OCI-LY7 (cell line): ENCODE results near the gene SPSB1. TPM values are rescaled to one million over a fixed set of nuclear protein-coding genes. Genes with fewer than 3 reads are reported as not detected.

ENCODE experiments used
- BruUV-seq: library from RNA; stranded (reverse); fragments of 400-500 nt; replicated peaks from 2 replicates; lab custom pipeline; 2021; lab: Mats Ljungman, UMichigan
- CTCF ChIA-PET: fragments of 300-600 bp; sonication (Branson Sonifier 250); formaldehyde crosslinking; loops from one replicate; lab custom pipeline; 2022; ENCODE audit warnings: antibody characterized with exemption; ENCODE audit not compliant: unreplicated experiment; lab: Charles Lee
- POLR2A ChIA-PET: fragments of 300-600 bp; sonication (Branson Sonifier 250); formaldehyde crosslinking; loops from one replicate; lab custom pipeline; 2022; ENCODE audit warnings: antibody characterized with exemption; lab: Charles Lee
- DNase-seq: peaks from one replicate; pipeline ENCODE4 v3.0.0-alpha.2; 2015; ENCODE audit warnings: low spot score
- H2AFZ ChIP-seq: fragments of 200-600 bp; sonication (generic), shearing (Covaris generic); 2 replicates; pipeline ENCODE4 v1.6.1; 2014; ENCODE audit warnings: mild to moderate bottlenecking, antibody characterized with exemption, low read length, moderate library complexity
- H3K27ac ChIP-seq: fragments of 200-600 bp; sonication (generic); 2 replicates; pipeline ENCODE4 v1.5.1; 2014; ENCODE audit warnings: mixed run types, low read depth, mild to moderate bottlenecking, moderate library complexity, low read length, inconsistent platforms; ENCODE audit not compliant: poor library complexity, severe bottlenecking
- H3K36me3 ChIP-seq: fragments of 200-600 bp; sonication (generic); 2 replicates; pipeline ENCODE4 v1.6.1; 2014; ENCODE audit warnings: mild to moderate bottlenecking, antibody characterized with exemption, low read length, moderate library complexity, mixed read lengths; ENCODE audit not compliant: insufficient read depth
- H3K4me1 ChIP-seq: fragments of 200-600 bp; sonication (generic); 2 replicates; pipeline ENCODE4 v1.5.1; 2014; ENCODE audit warnings: mild to moderate bottlenecking, low read length; ENCODE audit not compliant: insufficient read depth, poor library complexity, severe bottlenecking
- H3K4me2 ChIP-seq: fragments of 200-600 bp; sonication (generic); 2 replicates; pipeline ENCODE4 v1.6.1; 2014; ENCODE audit warnings: mild to moderate bottlenecking, low read length
- H3K4me3 ChIP-seq: fragments of 200-600 bp; sonication (generic); 2 replicates; pipeline ENCODE4 v1.5.1; 2014; ENCODE audit warnings: mild to moderate bottlenecking, low read depth, low read length; ENCODE audit not compliant: poor library complexity, severe bottlenecking
- H3K79me2 ChIP-seq: fragments of 200-600 bp; sonication (generic); 2 replicates; pipeline ENCODE4 v1.6.1; 2016; ENCODE audit warnings: low read depth, mild to moderate bottlenecking, low read length, moderate library complexity, mixed read lengths; ENCODE audit not compliant: insufficient read depth
- H3K9me2 ChIP-seq: fragments of 200-600 bp; sonication (generic); 2 replicates; pipeline ENCODE4 v1.6.1; 2016; ENCODE audit warnings: mild to moderate bottlenecking, low read length, mixed read lengths; ENCODE audit not compliant: insufficient read depth
- H3K9me3 ChIP-seq: fragments of 200-600 bp; sonication (generic); 2 replicates; pipeline ENCODE4 v1.6.1; 2014; ENCODE audit warnings: mild to moderate bottlenecking, mixed run types, low read length, mixed read lengths
- H4K20me1 ChIP-seq: fragments of 200-600 bp; sonication (generic); 2 replicates; pipeline ENCODE4 v1.6.1; 2014; ENCODE audit warnings: mild to moderate bottlenecking, antibody characterized with exemption, low read length, moderate library complexity, mixed read lengths; ENCODE audit not compliant: insufficient read depth
- EZH2phosphoT487 ChIP-seq: fragments of 200-600 bp; sonication (generic); IDR thresholded peaks from 2 replicates; pipeline ENCODE4 v1.6.1; 2018; ENCODE audit warnings: low read depth, borderline replicate concordance, mild to moderate bottlenecking, mixed run types, antibody characterized with exemption, low read length, moderate library complexity, mixed read lengths
- intact Hi-C: fragments of 100-400 bp; cut with micrococcal nuclease; formaldehyde crosslinking; loops from one replicate; pipeline ENCODE4 v1.10.0; 2022; ENCODE audit not compliant: unreplicated experiment
- total RNA-seq, 2 experiments: library from RNA; depleted of rRNA in 1 of 2; stranded (reverse); fragments of >200 nt in 1 of 2; shearing (Covaris generic) in 1 of 2; gene quantifications; 2 replicates each; pipeline ENCODE4 v1.2.3, GENCODE V29; 2014 to 2022
- TF ChIP-seq, protein P1 (sequence below): fragments of 200-600 bp; sonication (generic); conservative IDR thresholded peaks from 2 replicates; pipeline ENCODE4 v1.5.1; 2014; ENCODE audit warnings: mild to moderate bottlenecking, antibody characterized with exemption, low read length, moderate library complexity, mixed read lengths

Gene SPSB1
- total RNA-seq, 2 experiments from 2014 or later, result 1.2 to 14.0 TPM

DNA sequence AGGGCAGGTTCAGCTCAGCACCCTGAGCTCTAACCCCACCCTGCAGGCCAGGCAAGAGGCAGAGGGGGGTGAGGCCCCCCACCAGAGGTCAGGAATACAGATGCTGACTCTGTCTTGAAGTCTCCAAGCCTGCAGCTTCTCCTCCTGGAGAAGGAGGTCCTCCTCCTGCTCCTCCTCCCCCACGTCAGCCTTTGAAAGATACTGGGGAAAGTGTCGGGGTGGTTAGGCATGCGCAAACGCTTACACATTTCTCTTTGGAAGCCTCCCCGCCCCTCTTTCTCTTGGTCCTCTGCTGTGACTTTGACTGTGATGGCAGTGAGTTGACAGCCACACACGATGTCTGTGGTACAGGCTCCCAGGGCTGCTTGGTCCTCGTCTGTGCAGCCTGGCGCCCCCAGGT, 65.3 kb downstream of the SPSB1 start:
- Histone ChIP-seq H3K27ac (no peak overlapping the region), H3K9me3 (no peaks in the 10 kb centered on the region), H4K20me1 (no peaks in the 10 kb centered on the region), H3K4me3 (no peak overlapping the region), H3K4me2 (no peak overlapping the region), H3K36me3 (peaks cover 13% of the 10 kb centered on the region), H3K4me1 (peaks cover 16% of the 10 kb centered on the region), H2AFZ (no peak overlapping the region), H3K9me2 (no peaks in the 10 kb centered on the region), H3K79me2 (no peaks in the 10 kb centered on the region; the same call in 1 of the 2 replicates)
- intact Hi-C loops, result no loop called here
- BruUV-seq, result no TSS peak
- no peak for TF ChIP-seq EZH2phosphoT487
- TF ChIP-seq, protein P1, sequence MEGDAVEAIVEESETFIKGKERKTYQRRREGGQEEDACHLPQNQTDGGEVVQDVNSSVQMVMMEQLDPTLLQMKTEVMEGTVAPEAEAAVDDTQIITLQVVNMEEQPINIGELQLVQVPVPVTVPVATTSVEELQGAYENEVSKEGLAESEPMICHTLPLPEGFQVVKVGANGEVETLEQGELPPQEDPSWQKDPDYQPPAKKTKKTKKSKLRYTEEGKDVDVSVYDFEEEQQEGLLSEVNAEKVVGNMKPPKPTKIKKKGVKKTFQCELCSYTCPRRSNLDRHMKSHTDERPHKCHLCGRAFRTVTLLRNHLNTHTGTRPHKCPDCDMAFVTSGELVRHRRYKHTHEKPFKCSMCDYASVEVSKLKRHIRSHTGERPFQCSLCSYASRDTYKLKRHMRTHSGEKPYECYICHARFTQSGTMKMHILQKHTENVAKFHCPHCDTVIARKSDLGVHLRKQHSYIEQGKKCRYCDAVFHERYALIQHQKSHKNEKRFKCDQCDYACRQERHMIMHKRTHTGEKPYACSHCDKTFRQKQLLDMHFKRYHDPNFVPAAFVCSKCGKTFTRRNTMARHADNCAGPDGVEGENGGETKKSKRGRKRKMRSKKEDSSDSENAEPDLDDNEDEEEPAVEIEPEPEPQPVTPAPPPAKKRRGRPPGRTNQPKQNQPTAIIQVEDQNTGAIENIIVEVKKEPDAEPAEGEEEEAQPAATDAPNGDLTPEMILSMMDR, result no peak
- CTCF ChIA-PET, result no interaction called here
- DNase-seq, result no peak
- POLR2A ChIA-PET, result no interaction called here

DNA sequence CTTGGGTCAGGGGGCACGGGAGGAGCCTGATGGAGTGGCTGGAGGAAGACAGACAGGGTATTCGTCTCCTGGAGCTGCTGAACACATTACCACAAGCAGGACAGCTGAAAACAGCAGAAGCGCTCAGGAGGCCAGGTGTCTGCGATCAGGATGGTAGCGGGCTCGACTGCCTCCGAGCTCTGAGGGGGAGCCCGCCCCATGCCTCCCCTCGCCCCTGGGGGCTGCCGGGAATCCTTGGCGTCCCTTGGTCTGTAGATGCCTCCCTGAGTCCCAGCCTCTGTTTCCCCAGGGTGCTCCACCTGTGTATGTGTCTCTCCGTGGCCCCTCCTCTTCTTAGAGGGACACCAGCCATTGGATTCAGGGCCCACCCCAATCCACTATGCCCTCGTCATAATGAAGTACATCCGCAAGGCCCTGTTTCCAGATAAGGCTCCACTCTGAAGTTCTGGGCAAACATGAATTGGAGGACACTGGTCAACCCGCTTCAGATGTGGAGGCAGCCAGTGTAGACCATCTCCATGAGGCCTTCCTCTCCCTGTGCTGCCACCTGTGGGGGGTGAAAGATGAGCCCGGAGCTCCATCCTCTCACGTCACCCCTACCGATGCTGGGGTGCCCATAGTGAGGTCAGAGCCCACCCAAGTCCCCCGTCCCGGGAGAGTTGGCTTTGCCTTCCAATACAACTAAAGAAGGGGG, 67.8 kb downstream of the SPSB1 start:
- no TSS peak for BruUV-seq
- Histone ChIP-seq H3K79me2 (no peaks in the 10 kb centered on the region; the same call in 1 of the 2 replicates), H3K36me3 (peaks cover 13% of the 10 kb centered on the region), H2AFZ (no peak overlapping the region), H3K9me3 (no peaks in the 10 kb centered on the region), H3K9me2 (no peaks in the 10 kb centered on the region), H3K27ac (no peak overlapping the region), H3K4me3 (no peak overlapping the region), H3K4me1 (peaks cover 22% of the 10 kb centered on the region), H4K20me1 (no peaks in the 10 kb centered on the region), H3K4me2 (no peak overlapping the region)
- TF ChIP-seq EZH2phosphoT487, result no peak
- TF ChIP-seq, protein P1, result no peak
- CTCF ChIA-PET, result no interaction called here
- intact Hi-C loops, result no loop called here
- POLR2A ChIA-PET, result no interaction called here
- no peak for DNase-seq

DNA sequence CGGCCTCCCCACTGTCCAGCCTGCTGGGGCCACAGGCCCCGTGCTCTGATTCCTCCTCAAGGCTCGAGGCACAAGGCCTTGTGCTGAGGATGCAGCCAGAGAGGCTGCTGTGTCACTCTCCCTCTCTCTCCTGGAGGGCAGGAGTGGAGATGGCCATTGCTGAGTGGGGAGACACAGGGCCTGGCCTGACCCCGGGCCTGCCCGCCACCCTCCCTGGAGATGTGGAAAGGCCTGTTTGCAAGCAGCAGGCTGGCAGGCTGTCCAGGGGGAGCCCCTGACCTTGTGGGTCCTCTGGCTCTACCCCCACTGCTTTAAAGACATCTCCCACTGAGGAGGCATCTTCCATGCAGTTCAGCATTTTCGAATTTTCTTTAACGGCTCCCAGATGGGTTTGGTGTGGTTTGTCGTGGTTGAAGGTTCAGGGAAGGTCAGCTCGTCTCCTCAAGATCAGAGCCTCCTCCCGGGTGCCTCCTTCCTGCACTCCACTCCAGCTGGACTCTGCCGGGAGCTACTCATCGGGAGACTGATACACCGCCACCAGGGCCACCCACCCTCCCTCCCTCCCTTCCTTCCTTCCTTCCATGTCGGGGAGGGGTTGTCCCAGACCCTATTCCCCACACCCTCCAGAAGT, 69.1 kb downstream of the SPSB1 start:
- no peak for TF ChIP-seq EZH2phosphoT487
- TF ChIP-seq, protein P1, result no peak
- H3K79me2 ChIP-seq, result no peaks in the 10 kb centered on the region; the same call in 1 of the 2 replicates
- no TSS peak for BruUV-seq
- H3K36me3 ChIP-seq, result peaks cover 2% of the 10 kb centered on the region; the same call in 1 of the 2 replicates
- no peak overlapping the region for H3K27ac ChIP-seq
- intact Hi-C loops, result no loop called here
- no peak overlapping the region for H3K4me3 ChIP-seq
- H3K4me1 ChIP-seq, result peaks cover 22% of the 10 kb centered on the region
- H2AFZ ChIP-seq, result no peak overlapping the region
- peak overlapping the region; percentile 59 for H3K4me2 ChIP-seq
- ChIA-PET POLR2A (interaction anchor here (1.3 kb wide), 1 partner anchor 12 kb away, joined by 3 read pairs; no protein-coding TSS in a partner anchor), CTCF (no interaction called here)
- no peak for DNase-seq
- H4K20me1 ChIP-seq, result no peaks in the 10 kb centered on the region
- no peaks in the 10 kb centered on the region for H3K9me2 ChIP-seq
- H3K9me3 ChIP-seq, result no peaks in the 10 kb centered on the region
